Activated T-cell treated with anti-CD3 and anti-CD28 coated beads, Interleukin-2, amount 50 U/mL, for 1 hour (primary cell): ENCODE data around the gene PRAME.
"Not testable (repeated sequence)": the region's sequence is repeated elsewhere in the genome, so short reads cannot be mapped to it uniquely, and the experiment has no call there.

Experiments
- DNase-seq: peaks from one replicate; pipeline ENCODE4 v3.0.0-alpha.2; 2020

The PRAME gene

DNA sequence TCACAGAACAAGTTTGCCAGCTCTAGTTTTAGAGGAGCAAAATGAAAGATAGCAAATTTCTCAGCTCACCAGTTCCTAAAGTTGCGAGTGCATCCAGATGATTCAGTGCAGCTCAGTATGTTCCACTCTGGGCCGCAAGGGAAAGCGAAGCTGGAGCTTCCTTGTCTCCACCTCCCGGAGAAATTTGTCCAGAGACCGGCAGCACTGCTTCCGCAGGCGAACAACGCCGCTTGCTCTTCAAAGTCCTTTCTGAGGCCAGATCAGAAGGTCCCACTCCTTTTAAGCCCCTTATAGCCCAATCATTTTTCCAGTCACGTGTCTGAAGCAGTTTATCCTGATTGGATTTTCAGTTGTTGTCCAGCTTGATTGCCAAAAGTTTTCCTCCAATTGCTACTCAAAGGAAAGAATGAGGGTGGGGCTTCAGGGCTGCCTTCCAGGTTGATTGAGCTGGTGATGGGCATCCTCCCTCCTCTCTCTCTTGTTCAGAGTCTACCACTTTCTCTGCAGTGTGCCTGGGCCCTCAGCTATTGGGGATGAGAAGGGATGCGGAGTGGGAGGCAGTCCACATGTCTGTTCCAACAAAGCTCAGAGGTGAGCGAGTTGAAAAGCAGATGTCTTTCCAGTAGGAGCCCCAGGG, 38.9 kb downstream of the PRAME start, which contains the start of gene ZNF280A:
Gene ZNF280A (minus strand): TSS at position 251 of the 637 bp plus-strand sequence. CDS start 4,640 bp downstream, outside the sequence.
- no peak for DNase-seq

DNA sequence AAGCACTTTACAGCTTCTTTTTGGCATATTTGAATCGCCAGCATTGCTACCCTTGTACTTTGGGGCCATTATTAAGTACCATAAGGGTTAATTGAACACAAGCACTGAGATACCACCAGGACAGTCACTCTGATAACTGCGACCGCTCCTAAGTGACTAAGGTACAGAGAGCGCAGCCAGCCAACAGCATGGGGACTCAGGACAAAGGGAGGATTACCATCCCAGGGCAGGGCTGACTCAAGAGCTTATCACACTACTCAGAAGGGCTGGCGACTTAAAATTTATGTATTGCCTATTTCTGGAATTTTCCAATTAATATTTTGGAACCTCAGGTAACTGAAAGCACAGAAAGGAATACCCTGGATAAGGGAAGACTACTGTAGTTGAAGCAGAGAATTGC, 39.5 kb downstream of the PRAME start:
- DNase-seq, result no peak

GRCh38 chr22:22516992-22517391, 42.1 kb downstream of the PRAME start:
- no peak for DNase-seq

GRCh38 chr22:22515890-22516289, 43.2 kb downstream of the PRAME start:
- no peak for DNase-seq

DNA sequence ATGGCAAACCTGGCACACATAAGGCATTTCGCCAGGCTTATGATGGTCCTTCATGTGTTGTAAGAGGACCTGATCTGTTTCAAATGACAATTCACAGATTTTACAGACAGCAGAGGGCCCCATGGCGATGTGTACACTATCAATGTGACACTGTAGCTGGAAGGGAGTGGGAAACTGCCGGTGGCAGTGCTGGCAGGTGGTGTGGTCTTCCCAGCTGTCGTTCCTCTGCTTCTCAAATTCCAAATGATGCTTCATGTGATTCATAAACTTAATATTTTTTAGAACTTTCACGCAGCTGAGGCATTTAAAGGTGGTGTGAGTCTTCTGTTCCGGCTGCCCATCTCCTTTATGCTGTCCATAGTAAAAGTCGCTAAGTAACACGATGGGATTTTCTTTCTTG, 44.6 kb downstream of the PRAME start:
- not testable (repeated sequence) for DNase-seq

- no peak for DNase-seq
Measured at GRCh38 chr22:22513619-22514018, 45.4 kb downstream of the PRAME start.

DNA sequence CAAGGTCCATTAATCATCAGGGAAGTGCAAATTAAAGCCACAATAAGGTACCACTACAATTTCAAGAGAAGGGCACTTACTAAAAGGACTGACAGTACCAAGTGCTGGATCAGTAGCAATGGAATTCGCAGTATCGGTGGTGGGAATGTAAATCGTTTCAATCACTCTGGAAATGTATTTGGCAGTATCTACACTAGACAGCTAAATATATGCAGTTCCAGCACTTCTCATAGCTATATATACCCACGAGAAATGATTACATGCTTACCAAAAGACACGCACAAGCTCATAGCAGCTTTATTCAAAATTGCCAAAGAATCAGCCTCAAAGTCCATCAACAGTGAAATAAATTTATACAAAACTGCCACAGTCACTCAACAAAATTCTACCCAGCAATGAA, 46.1 kb downstream of the PRAME start:
- no peak for DNase-seq

DNA sequence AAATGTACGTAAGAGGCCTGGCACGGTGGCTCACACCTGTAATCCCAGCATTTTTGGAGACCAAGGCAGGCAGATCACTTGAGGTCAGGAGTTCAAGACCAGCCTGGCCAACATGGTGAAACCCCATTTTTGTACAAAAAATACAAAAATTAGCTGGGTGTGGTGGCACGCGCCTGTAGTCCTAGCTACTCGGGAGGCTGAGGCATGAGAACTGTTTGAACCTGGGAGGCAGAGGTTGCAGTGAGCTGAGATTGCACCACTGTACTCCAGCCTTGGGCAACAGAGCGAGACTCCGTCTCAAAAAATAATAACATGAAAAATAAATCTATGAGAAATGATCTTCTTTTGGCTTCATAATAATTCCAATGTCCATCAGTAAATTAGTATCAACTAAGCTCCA, 48.2 kb downstream of the PRAME start:
- DNase-seq, result not testable (repeated sequence)

- not testable (repeated sequence) for DNase-seq
Measured at GRCh38 chr22:22509912-22510311, 49.2 kb downstream of the PRAME start.

GRCh38 chr22:22508274-22509176, 50.5 kb downstream of the PRAME start, which contains the start of gene ZNF280B:
Gene ZNF280B (minus strand): TSS chr22:22508742. CDS start chr22:22489398, 19,344 bp downstream.
- DNase-seq, result peak; percentile 86

DNA sequence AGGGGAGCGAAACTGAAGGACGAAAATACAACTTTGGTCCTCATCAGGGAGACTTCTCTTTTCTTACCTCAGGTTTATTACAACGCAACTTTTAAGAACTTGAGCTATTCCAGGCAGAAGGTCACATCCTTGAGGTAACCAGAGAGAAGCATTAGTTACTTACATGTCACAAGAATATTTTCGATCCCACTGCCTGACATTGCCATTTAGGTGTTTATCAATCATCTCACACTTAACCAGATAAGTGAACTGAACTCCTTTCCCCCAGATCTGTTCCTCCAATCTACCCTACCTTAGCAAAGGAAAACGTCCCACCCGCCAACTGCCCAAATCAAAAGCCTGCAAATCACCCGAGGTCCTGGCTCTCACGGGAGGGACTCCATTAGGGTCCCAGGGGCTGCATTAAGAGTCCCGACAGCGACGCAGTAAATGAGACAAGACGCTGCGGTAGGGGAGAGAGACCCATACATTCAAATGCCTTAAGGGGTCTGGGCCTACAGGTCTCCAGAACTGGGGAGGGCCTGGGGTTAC, 51.3 kb downstream of the PRAME start:
- no peak for DNase-seq

DNA sequence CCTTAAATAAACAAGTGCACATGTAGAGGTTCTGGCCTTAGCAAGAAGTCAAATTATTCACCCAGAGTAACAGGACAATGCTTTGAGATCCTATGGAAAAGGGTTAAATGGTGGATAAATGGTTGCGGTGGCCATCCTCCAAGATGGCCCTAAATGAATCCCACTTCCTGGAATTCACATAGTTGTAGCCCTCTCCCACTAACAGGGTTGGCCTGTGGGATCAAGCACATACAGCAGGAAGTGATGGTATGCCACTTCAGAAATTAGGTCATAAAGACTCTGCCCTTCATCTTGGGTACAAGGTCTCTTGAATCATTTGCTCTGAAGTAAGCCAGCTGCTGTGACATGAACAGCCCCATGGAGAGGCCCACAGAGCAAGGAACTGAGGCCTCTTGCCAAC, 52.3 kb downstream of the PRAME start:
- no peak for DNase-seq

- no peak for DNase-seq
Measured at GRCh38 chr22:22498267-22498666, 60.8 kb downstream of the PRAME start.
